HEK293 (cell line): ENCODE results near the gene PLEKHM1.

ENCODE experiments used
- CTCF ChIA-PET: fragments of 350-600 bp; formaldehyde crosslinking; extraction: SDS; loops from one replicate; lab custom pipeline; 2021; ENCODE audit warnings: antibody characterized with exemption; lab: Yijun Ruan, JAX
- POLR2A ChIA-PET: fragments of 300-600 bp; formaldehyde crosslinking; extraction: SDS; loops from one replicate; lab custom pipeline; 2020; ENCODE audit warnings: antibody characterized with exemption, inconsistent platforms; lab: Yijun Ruan, JAX
- H3K27ac ChIP-seq: fragments of 200-500 bp; sonication (Bioruptor generic); 2 replicates; pipeline ENCODE4 v1.5.1; 2014; ENCODE audit warnings: low read depth, low read length, control low read depth, inconsistent platforms; ENCODE audit errors: extremely low read depth
- H3K36me3 ChIP-seq, 2 experiments: fragments of 200-500 bp in 1 of 2; sonication (Bioruptor generic) in 1 of 2; 1 replicate in 1 of 2; 2 replicates in 1 of 2; pipeline ENCODE4 v1.5.1; 2014 to 2017; ENCODE audit warnings: inconsistent platforms in 2 of 2, low read length in 2 of 2; ENCODE audit not compliant: control insufficient read depth in 2 of 2, insufficient read depth in 1 of 2
- H3K4me1 ChIP-seq: fragments of 200-500 bp; sonication (Bioruptor generic); 2 replicates; pipeline ENCODE4 v1.5.1; 2014; ENCODE audit warnings: mild to moderate bottlenecking, low read length, inconsistent platforms; ENCODE audit not compliant: control insufficient read depth, insufficient read depth
- H3K4me3 ChIP-seq: 2 replicates; pipeline ENCODE4 v1.5.1; 2011; ENCODE audit warnings: low read depth, mild to moderate bottlenecking, control low read depth, low read length, moderate library complexity
- H3K9me3 ChIP-seq: fragments of 200-500 bp; sonication (Bioruptor generic); 2 replicates; pipeline ENCODE4 v1.5.1; 2014; ENCODE audit warnings: low read depth, low read length, inconsistent platforms; ENCODE audit not compliant: control insufficient read depth, insufficient read depth
- PBX3 ChIP-seq: sonication (generic); formaldehyde crosslinking; IDR thresholded peaks from 2 replicates; pipeline ENCODE4 v1.8.1; 2022; ENCODE audit warnings: mild to moderate bottlenecking, moderate library complexity, missing genetic modification reagents
- RBAK ChIP-seq: fragments of 450-650 bp; formaldehyde crosslinking; IDR thresholded peaks from 2 replicates; pipeline ENCODE4 v1.5.1; 2016; ENCODE audit warnings: missing biosample characterization, missing genetic modification characterization
- ZBTB17 ChIP-seq: fragments of 450-650 bp; formaldehyde crosslinking; IDR thresholded peaks from 2 replicates; pipeline ENCODE4 v1.5.1; 2016; ENCODE audit warnings: missing biosample characterization, missing genetic modification characterization
- ZFP69B ChIP-seq: fragments of 450-650 bp; formaldehyde crosslinking; IDR thresholded peaks from 2 replicates; pipeline ENCODE4 v1.5.1; 2016; ENCODE audit warnings: missing biosample characterization, missing genetic modification characterization
- ZIC2 ChIP-seq: fragments of 450-650 bp; formaldehyde crosslinking; IDR thresholded peaks from 2 replicates; pipeline ENCODE4 v1.5.1; 2016; ENCODE audit warnings: missing biosample characterization, missing genetic modification characterization
- ZNF16 ChIP-seq: fragments of 450-650 bp; formaldehyde crosslinking; IDR thresholded peaks from 2 replicates; pipeline ENCODE4 v1.5.1; 2016; ENCODE audit warnings: low read depth, missing biosample characterization, missing genetic modification characterization
- ZNF175 ChIP-seq: fragments of 450-650 bp; formaldehyde crosslinking; IDR thresholded peaks from 2 replicates; pipeline ENCODE4 v1.5.1; 2016; ENCODE audit warnings: missing biosample characterization, missing genetic modification characterization
- ZNF23 ChIP-seq: fragments of 450-650 bp; formaldehyde crosslinking; IDR thresholded peaks from 2 replicates; pipeline ENCODE4 v1.5.1; 2016; ENCODE audit warnings: missing biosample characterization, missing genetic modification characterization, borderline replicate concordance
- ZNF37A ChIP-seq: fragments of 450-650 bp; IDR thresholded peaks from 2 replicates; pipeline ENCODE4 v1.5.1; 2018; ENCODE audit warnings: missing biosample characterization, missing genetic modification characterization
- ZNF433 ChIP-seq: fragments of 450-650 bp; formaldehyde crosslinking; IDR thresholded peaks from 2 replicates; pipeline ENCODE4 v1.5.1; 2016; ENCODE audit warnings: missing biosample characterization, missing genetic modification characterization, low read depth
- ZNF555 ChIP-seq: fragments of 450-650 bp; formaldehyde crosslinking; conservative IDR thresholded peaks from 2 replicates; pipeline ENCODE4 v1.5.1; 2017; ENCODE audit warnings: missing biosample characterization, mild to moderate bottlenecking, missing genetic modification characterization, inconsistent platforms
- ZNF623 ChIP-seq: fragments of 450-650 bp; formaldehyde crosslinking; IDR thresholded peaks from 2 replicates; pipeline ENCODE4 v1.5.1; 2016; ENCODE audit warnings: missing biosample characterization, missing genetic modification characterization
- ZNF626 ChIP-seq: fragments of 450-650 bp; sonication (Bioruptor Pico); formaldehyde crosslinking; IDR thresholded peaks from 2 replicates; pipeline ENCODE4 v1.5.1; 2018; ENCODE audit warnings: missing biosample characterization, missing genetic modification characterization, inconsistent platforms
- ZNF639 ChIP-seq: fragments of 450-650 bp; formaldehyde crosslinking; IDR thresholded peaks from 2 replicates; pipeline ENCODE4 v1.5.1; 2016; ENCODE audit warnings: missing biosample characterization, missing genetic modification characterization
- ZNF658 ChIP-seq: fragments of 450-650 bp; formaldehyde crosslinking; IDR thresholded peaks from 2 replicates; pipeline ENCODE4; 2016; ENCODE audit warnings: missing biosample characterization, missing genetic modification characterization
- ZNF660 ChIP-seq: fragments of 450-650 bp; IDR thresholded peaks from 2 replicates; pipeline ENCODE4 v1.5.1; 2018; ENCODE audit warnings: missing biosample characterization, mild to moderate bottlenecking, missing genetic modification characterization
- ZNF692 ChIP-seq: fragments of 450-650 bp; formaldehyde crosslinking; IDR thresholded peaks from 2 replicates; pipeline ENCODE4 v1.5.1; 2016; ENCODE audit warnings: missing biosample characterization, missing genetic modification characterization
- ZNF707 ChIP-seq: fragments of 450-650 bp; formaldehyde crosslinking; IDR thresholded peaks from 2 replicates; pipeline ENCODE4 v1.5.1; 2016; ENCODE audit warnings: missing biosample characterization, missing genetic modification characterization
- TF ChIP-seq, protein P1 (sequence below): fragments of 450-650 bp; formaldehyde crosslinking; IDR thresholded peaks from 2 replicates; pipeline ENCODE4 v1.5.1; 2016; ENCODE audit warnings: missing biosample characterization, missing genetic modification characterization, low read depth

Gene PLEKHM1

DNA sequence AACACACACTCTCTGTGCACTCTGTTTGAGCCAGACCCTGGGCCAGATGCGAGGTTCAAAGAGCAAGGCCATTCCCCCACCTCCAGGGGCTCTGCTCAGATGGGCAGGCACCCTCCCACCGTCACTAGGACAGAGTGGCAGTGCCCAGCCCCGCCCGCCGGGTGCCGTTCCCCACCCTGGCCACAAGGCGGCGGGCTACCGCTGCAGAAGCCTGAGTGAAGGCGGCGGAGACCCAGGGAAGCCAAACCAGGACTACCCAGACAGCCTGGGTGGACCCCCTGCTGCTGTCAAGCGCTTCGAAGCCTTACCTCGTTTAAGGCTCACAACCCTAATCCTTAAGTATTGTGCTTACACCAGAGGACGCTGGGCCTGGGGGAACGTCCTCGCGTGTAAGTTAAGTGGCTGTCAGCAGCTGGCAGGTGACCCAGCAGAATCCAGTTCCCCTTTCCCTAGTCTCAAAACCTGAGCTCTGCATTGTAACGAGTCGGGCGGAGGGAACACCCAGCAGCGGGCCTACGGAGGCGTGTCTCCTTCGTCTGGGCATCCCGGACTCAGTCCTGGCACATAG lies 62.4 kb downstream of the PLEKHM1 start (continued):
- 0 out of 2 replicates have a peak, but pooled peaks have one; percentile 16 for TF ChIP-seq ZNF639 (tag by site-specific recombination)
- peak; percentile 70 for TF ChIP-seq ZNF660 (tag by site-specific recombination)
- TF ChIP-seq ZNF433 (tag by site-specific recombination), result no peak
- TF ChIP-seq RBAK (tag by site-specific recombination), result no peak
- TF ChIP-seq ZIC2 (tag by site-specific recombination), result peak; percentile 64
- peak; percentile 78; the same call in 1 of the 2 replicates for TF ChIP-seq PBX3
- TF ChIP-seq ZNF692, result peak; percentile 93
- TF ChIP-seq ZBTB17, result peak; percentile 78

DNA sequence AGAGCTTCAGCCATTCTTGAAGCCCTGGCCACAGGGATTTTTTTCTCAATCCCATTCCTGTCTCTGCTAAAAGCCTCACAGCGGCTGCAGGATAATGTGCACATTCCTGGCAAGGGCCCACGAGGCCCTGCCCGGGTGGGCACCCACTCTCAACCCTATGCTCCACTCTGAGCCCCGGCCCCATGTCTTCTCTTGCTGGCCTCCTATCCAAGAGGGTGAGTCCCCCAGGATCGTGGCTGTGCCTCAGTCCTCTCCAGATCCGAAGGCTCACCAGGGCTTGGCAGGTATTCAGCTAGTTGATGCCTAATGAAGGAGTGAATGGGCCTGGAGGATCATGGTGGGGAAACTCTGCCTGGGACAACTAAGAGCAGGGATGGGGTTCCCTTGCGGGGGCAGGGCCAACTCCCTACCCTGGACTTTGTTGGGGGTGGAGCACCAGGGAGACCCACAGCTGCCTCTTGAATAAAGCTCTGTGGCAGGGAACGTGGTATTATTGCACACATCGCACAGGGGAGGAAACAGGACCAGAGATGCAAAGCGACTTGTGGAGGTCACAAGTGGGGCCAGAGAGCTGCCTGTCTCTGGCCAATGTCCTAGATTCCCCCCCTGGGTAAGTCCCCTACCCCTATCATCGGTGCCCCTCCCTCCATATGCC lies 63.2 kb downstream of the PLEKHM1 start:
- H3K9me3 ChIP-seq, result no peaks in the 10 kb centered on the region
- POLR2A ChIA-PET, result no interaction called here
- CTCF ChIA-PET, result interaction anchor here (0.6 to 8.6 kb wide), 15 partner anchors 13 to 424 kb away, joined by 3 to 201 read pairs (median 4); no protein-coding TSS in a partner anchor
- peaks cover 15% of the 10 kb centered on the region for H3K4me1 ChIP-seq
- TF ChIP-seq, protein P1, sequence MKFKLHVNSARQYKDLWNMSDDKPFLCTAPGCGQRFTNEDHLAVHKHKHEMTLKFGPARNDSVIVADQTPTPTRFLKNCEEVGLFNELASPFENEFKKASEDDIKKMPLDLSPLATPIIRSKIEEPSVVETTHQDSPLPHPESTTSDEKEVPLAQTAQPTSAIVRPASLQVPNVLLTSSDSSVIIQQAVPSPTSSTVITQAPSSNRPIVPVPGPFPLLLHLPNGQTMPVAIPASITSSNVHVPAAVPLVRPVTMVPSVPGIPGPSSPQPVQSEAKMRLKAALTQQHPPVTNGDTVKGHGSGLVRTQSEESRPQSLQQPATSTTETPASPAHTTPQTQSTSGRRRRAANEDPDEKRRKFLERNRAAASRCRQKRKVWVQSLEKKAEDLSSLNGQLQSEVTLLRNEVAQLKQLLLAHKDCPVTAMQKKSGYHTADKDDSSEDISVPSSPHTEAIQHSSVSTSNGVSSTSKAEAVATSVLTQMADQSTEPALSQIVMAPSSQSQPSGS (tag by site-specific recombination), result no peak
- 0 out of 2 replicates have a peak, but pooled peaks have one; percentile 0 for TF ChIP-seq ZFP69B (tag by site-specific recombination)
- TF ChIP-seq ZNF37A, result no peak
- no peaks in the 10 kb centered on the region for H3K36me3 ChIP-seq
- no peak overlapping the region for H3K27ac ChIP-seq
- H3K4me3 ChIP-seq, result no peak overlapping the region

DNA sequence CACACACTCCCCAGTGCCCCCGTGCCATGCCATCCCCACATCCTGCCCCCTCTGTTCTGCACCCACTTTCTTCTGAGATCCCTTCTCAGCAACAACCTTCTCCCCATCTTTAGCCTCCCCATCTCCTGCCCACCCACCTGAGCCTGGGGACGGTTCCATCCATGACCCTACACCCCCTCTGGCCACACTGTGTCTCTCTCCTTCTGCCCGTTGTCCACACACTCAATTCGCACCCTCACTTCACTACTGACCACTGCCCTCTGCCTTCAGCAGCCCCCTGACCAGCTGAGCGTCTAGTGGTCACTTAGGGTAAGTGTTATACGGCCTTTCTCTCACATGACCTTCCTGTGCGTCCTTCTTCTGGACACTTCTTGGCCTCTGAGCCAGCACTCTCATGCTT lies 64.0 kb downstream of the PLEKHM1 start:
- H3K4me3 ChIP-seq, result no peak overlapping the region
- POLR2A ChIA-PET, result interaction anchor here (1.1 to 1.5 kb wide), 3 partner anchors 18 to 208 kb away, joined by 4 to 7 read pairs (median 6); no protein-coding TSS in a partner anchor
- no peaks in the 10 kb centered on the region for H3K36me3 ChIP-seq
- CTCF ChIA-PET, result interaction anchor here (0.5 to 8.6 kb wide), 17 partner anchors 13 to 434 kb away, joined by 3 to 201 read pairs (median 5); no protein-coding TSS in a partner anchor
- no peak overlapping the region for H3K27ac ChIP-seq
- peaks cover 13% of the 10 kb centered on the region for H3K4me1 ChIP-seq
- no peaks in the 10 kb centered on the region for H3K9me3 ChIP-seq
- TF ChIP-seq ZNF707 (tag by site-specific recombination) (no peak), ZNF658 (tag by site-specific recombination) (no peak), ZNF623 (tag by site-specific recombination) (no peak), ZNF555 (tag by site-specific recombination) (no peak), ZNF175 (tag by site-specific recombination) (no peak), ZNF23 (no peak), ZNF626 (tag by site-specific recombination) (no peak), ZNF16 (tag by site-specific recombination) (no peak)
